Erythroblast (primary cell): ENCODE data around the gene TSPAN9.

ENCODE experiments used
- GATA1 ChIP-seq: IDR thresholded peaks from 2 replicates; pipeline ENCODE4 v1.6.1; 2011; ENCODE audit warnings: low read depth, mild to moderate bottlenecking, control low read depth, low read length, moderate library complexity
- POLR2A ChIP-seq: IDR thresholded peaks from 2 replicates; pipeline ENCODE4 v1.6.1; 2011; ENCODE audit warnings: mild to moderate bottlenecking, low read length

- TF ChIP-seq POLR2A, result no peak
- TF ChIP-seq GATA1, result no peak
These were observed 243.8 kb downstream of the TSPAN9 start for GRCh38 chr12:3320881-3321509.
